Measurements from ENCODE around the gene AGXT2.
A peak's percentile ranks its signal among the peaks of the same experiment; 100 is the strongest.
"Not testable (repeated sequence)": the region's sequence is repeated elsewhere in the genome, so short reads cannot be mapped to it uniquely, and the experiment has no call there.

Gene AGXT2

GRCh38 chr5:35012365-35012764 lies 35.4 kb downstream of the AGXT2 start:
- no peak for DNase-seq

- DNase-seq, result no peak
These were observed 37.1 kb downstream of the AGXT2 start for GRCh38 chr5:35010676-35011075.

DNA sequence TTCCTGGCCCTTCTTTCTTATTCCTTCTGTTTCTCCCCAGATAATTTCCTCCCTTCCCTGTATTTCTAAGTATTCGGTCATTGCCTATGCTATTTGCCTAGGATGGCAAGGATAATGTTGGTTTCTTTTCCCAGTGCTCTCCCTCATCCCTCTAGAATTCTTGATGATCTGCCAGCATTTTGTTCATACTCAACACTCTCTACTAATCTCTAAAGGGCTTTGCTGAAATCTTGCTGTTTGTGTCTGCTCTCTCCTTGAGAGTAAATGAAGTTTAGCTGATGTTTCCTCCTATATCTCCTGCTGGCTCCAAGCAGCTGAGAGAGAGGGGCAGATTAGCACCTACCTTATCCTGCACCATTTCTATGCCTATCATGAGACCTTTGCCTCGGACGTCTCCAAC lies 38.1 kb downstream of the AGXT2 start:
- DNase-seq, result no peak

GRCh38 chr5:35009019-35009418 lies 38.7 kb downstream of the AGXT2 start:
- no peak for DNase-seq

- no peak for DNase-seq
These were observed 43.0 kb downstream of the AGXT2 start for GRCh38 chr5:35004771-35005170.

DNA sequence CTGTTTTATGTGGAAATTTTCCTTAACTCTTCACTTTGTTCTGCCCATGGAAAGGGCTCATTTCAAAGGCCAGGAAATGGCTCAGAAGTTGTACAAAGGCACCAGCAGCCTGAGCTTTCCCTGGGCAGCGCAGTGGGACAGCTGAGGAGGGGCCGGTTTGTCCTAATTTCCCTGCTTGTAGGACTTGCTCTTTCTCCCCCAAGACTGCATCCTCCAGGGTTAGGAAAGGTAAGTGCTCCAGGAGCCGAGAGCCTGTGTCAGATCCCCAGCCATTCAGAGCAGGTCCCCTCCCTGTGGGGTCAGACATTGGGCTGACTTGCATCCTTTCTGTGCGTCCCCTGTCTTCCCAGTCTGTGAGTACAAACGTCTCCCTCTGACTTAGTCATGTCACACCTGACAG lies 43.5 kb downstream of the AGXT2 start:
- DNase-seq, result no peak

DNA sequence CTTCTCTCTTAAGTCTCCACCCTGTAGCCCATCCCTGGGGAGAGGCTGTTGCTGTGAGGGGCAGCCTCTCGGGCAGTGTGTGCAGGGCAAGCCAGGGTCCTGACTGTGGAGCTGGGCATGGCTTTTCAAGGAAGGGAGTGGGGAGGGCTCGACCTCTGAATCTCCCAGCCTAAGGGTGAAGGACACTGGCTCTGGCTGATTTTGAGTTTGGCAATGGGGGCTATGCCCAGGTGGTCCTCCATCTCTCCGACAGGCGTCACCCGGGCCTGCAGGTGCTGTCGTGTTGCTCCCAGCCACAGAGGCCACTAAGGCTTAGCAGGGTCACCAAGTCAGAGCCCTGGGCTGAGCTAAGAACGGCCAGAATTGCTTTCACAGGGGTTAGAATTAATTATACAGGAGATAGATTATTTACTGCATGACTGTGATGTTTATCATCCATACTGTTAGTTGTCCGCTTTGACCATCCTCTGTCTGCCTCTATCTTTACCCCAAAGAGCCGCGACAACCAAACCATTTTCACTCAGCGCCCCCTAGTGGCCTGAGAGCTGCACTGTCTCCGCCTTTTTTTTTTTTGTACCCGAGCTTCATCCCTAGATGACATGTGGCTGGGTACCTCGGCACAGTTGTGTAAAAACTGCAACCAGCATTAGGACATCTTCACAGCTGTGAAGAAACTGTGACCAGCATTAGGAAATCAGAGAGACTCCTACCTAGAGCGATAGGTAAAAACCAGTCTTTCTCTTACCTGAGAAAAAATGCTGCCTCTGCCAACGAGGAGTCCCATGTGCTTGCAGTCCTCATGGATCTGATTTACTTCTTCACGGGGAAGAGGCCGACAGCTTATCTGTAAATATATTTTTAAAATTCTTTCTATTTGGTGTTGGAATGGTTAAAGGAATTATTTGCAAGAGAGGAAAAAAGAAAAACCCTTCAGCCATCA lies 44.5 kb downstream of the AGXT2 start:
- peak; percentile 57 for DNase-seq

DNA sequence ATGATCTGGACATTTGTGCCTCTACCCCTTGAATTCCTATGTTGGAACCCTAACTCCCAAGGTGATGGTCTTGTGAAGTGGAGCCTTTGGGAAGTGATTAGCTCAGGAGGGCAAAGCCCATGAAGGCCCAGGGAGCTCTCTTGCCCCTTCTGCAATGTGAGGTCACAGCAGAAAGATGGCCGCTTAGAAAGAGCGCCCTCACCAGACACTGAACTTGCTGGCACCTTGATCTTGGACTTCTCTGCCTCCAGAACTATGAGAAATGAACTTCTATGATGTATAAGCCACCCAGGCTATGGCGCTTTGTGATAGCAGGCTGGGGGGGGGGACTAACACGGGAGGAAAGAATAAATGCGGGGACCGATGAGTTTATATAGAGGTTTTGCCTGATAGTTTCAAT lies 45.3 kb downstream of the AGXT2 start:
- DNase-seq, result no peak

- DNase-seq, result no peak
These were observed 45.9 kb downstream of the AGXT2 start for GRCh38 chr5:35001842-35002241.

GRCh38 chr5:34998058-34998789 lies 49.5 kb downstream of the AGXT2 start:
- DNase-seq, result no peak

DNA sequence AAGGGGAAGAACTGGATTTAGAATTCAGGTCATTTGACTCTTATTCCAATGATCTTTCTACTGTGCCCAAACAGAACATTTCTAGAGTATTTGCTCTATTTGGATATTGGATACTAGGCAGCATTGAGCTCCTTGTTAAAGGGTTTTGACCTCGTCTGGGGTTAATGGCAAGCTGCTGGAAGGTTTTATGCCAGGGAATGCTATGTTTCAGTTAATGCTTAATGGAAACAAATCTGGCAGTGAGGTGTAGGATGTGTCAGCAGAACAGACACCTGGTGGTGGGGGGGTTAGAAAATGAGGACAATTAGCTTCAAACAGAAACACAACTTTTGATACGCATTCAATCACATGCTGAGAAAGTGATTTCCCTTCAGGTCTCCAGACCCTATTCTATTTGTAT lies 51.5 kb downstream of the AGXT2 start:
- DNase-seq, result no peak

- DNase-seq, result no peak
These were observed 53.8 kb downstream of the AGXT2 start for GRCh38 chr5:34993951-34994350.

DNA sequence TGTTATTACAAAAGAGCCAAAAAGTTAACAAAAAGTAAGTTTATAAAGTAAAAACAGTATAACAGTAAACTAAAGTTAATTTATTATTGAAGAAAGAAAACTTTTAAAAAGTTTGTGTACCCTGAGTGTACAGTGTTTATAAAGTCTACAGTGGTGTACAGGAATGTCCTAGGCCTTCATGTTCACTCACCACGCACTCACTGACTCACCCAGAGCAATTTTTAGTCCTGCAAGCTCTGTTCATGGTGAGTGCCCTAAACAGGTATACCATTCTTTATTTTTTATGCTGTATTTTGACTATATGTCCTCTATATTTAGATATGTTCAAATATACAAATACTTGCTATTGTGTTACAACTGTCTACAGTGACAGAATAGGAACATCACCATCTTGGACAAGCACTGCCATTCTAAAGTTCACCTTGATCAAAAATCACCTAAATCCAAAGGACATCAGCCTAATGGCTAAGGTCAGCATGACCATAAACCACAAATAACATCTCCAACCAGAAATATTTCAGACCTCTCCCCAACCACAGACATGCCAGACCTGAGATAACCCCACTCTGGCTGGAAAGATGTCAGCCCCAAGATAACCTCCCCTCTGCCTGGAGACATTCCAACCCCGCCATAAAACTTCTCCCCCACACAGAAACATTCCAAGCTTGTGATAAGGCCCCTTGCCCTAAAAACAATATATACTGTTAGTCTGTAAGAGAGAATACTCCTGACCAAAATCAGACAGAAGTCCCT lies 56.1 kb downstream of the AGXT2 start:
- DNase-seq, result no peak

GRCh38 chr5:34986965-34987364 lies 60.8 kb downstream of the AGXT2 start:
- DNase-seq, result no peak

DNA sequence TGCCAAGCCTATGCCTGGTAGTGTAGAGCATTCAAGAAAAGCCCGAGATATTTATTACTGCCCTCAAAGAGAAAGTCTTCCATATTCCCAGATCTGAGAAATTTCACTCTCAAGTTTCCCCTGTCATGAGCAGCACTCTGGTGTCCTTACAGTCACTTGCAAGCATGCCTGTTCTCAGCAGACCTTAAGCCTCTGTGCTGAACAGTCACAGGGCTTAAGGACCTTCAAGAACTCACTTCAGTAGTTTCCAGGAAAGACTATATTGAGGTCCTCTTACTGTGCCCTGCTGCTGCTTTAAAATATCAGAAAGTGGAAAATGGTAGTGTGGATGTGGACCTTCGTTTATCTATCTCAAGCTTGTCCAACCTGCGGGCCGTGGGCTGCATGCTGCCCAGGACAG lies 64.9 kb downstream of the AGXT2 start:
- DNase-seq, result no peak

- DNase-seq, result no peak
These were observed 69.1 kb downstream of the AGXT2 start for GRCh38 chr5:34978681-34979080.

DNA sequence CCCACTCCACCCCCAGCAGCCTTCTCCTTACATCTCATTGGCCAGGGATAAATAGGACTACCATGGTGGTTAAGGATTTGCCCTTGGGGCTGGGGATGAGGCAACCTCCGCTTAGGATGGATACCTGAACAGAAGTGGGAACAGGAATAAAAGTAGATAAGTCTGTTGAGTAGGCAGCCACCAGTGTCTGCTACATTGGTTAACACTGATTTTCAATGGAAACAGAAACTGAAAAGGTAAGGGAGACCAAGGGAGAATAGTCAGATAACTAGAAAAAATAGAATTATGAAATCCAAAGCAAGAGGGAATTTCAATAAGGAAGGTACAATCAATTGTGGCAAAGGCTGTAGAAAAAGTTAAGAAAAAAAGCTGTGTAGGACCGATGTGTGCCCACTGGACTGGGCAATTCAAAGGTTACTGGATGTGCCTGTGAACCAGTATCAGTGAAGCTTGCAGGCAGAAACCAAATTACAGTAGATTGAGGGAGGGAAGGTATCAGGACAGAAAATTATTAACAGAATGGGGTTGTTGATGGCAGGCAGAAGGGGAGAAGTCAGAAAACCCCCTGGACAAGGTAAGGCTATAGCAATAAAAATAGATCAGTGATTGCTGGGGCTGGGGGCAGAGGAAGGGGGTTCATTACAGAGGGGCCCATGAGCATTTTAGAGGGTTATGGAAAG lies 69.7 kb downstream of the AGXT2 start:
- DNase-seq, result no peak

DNA sequence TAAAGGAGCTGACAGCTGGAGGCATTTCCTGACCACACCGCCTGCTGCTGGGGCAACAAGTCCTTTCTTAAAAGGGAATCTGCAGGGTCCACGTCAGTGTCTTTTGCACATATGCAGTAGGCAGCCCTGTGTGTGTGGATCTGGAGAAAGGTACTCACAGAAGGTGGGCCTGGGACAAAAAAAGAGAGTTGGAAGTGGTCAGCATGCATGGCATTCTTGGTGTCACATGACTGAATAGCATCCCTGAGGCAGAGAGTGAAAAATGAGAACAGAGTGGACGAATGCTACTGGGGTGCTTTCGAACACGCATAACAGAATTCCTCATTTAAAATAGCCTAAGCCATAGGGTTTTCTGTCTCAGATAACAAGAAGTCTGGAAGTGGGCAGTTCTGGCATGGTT lies 71.4 kb downstream of the AGXT2 start:
- DNase-seq, result no peak

DNA sequence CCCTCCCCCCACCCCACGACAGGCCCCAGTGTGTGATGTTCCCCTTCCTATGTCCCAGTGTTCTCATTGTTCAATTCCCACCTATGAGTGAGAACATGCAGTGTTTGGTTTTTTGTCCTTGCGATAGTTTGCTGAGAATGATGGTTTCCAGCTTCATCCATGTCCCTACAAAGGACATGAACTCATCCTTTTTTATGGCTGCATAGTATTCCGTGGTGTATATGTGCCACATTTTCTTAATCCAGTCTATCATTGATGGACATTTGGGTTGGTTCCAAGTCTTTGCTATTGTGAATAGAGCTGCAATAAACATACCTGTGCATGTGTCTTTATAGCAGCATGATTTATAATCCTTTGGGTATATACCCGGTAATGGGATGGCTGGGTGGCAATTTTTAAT lies 76.1 kb downstream of the AGXT2 start:
- DNase-seq, result not testable (repeated sequence)

GRCh38 chr5:34970552-34970951 lies 77.2 kb downstream of the AGXT2 start:
- no peak for DNase-seq

DNA sequence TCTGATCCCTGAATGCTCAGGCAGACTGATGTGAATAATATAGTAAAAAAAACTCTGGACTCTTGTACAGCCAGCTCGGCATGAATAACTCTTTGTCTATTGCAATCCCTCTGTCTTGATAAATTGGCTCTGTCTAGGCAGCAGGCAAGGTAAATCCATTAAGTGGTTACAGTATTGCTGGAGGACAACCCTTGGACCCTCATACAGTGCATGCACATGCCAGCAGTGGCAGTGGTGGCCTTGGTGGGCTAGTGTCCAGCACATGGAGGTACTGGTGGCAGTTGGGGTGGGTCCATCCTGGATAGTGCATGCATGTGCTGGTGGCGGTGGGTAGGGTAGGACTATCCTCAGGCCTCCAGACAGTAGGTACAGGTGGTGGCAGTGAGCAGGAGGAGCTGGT lies 79.5 kb downstream of the AGXT2 start:
- no peak for DNase-seq

GRCh38 chr5:34967540-34967939 lies 80.2 kb downstream of the AGXT2 start:
- DNase-seq, result no peak

- no peak for DNase-seq
These were observed 88.4 kb downstream of the AGXT2 start for GRCh38 chr5:34959323-34959722.
